HUDEP-2 (cell line): ENCODE results near the gene ARAP1.
"Not testable (repeated sequence)": the region's sequence is repeated elsewhere in the genome, so short reads cannot be mapped to it uniquely, and the experiment has no call there.

Experiments used
- DNase-seq, 76 experiments: peaks; one replicate each; lab custom pipeline; 2025; ENCODE audit not compliant: unreplicated experiment in 76 of 76; lab: John Stamatoyannopoulos, UW

The ARAP1 gene

GRCh38 chr11:72752088-72752914, at the start of gene ARAP1:
ARAP1 (minus strand) TSS chr11:72752408; CDS start chr11:72727128, 25,280 bp downstream.
- DNase-seq = peak in 61 of 76 experiments; percentile 5 to 79 (median 59)

GRCh38 chr11:72799441-72799840, 47.2 kb upstream of the ARAP1 start:
- no peak for DNase-seq

- no peak for DNase-seq
These were observed 46.2 kb upstream of the ARAP1 start for GRCh38 chr11:72798361-72798760.

- DNase-seq = peak in 75 of 76 experiments; percentile 41 to 97 (median 89)
These were observed 41.5 kb upstream of the ARAP1 start, which contains the start of gene STARD10 for GRCh38 chr11:72793425-72794367. STARD10 (minus strand) TSS chr11:72794047; CDS start chr11:72781181, 12,866 bp downstream.

GRCh38 chr11:72793076-72793424, 40.8 kb upstream of the ARAP1 start:
- DNase-seq = no peak

GRCh38 chr11:72792437-72793021, 40.3 kb upstream of the ARAP1 start:
- peak in 1 of 76 experiments; percentile 13 for DNase-seq

GRCh38 chr11:72791228-72791627, 39.0 kb upstream of the ARAP1 start:
- not testable (repeated sequence) for DNase-seq

GRCh38 chr11:72789493-72790131, 37.4 kb upstream of the ARAP1 start:
- no peak for DNase-seq

GRCh38 chr11:72788241-72788640, 36.0 kb upstream of the ARAP1 start:
- DNase-seq = no peak

GRCh38 chr11:72787216-72788104, 35.3 kb upstream of the ARAP1 start:
- DNase-seq = peak in 17 of 76 experiments; percentile 2 to 64 (median 30)

- no peak for DNase-seq
These were observed 34.4 kb upstream of the ARAP1 start for GRCh38 chr11:72786305-72787215.

- no peak for DNase-seq
These were observed 32.5 kb upstream of the ARAP1 start for GRCh38 chr11:72784662-72785061.

GRCh38 chr11:72783144-72783905, 31.1 kb upstream of the ARAP1 start:
- DNase-seq = no peak

GRCh38 chr11:72782081-72782920, 30.1 kb upstream of the ARAP1 start:
- DNase-seq = no peak

- DNase-seq = no peak
These were observed 29.3 kb upstream of the ARAP1 start for GRCh38 chr11:72781313-72782080.

- no peak for DNase-seq
These were observed 28.8 kb upstream of the ARAP1 start for GRCh38 chr11:72781063-72781312.
